Body of pancreas (tissue), 4 donors: Measurements from ENCODE around the gene LSG1. TPM values are rescaled to one million over a fixed set of nuclear protein-coding genes. Genes with fewer than 3 reads are reported as not detected.

Experiments
- ATAC-seq: fragments of 150-250 bp; one replicate; pipeline ENCODE4 v1.9.1; 2016
- DNase-seq, 4 donors: peaks; one replicate each; pipeline ENCODE4 v3.0.0-alpha.2; 2019
- H3K27ac ChIP-seq, 4 donors: fragments of 200-600 bp; sonication (generic); 1 replicate in 3 of 4; 2 replicates in 1 of 4; pipeline versions ENCODE4 v1.5.1 to v1.6.1; 2016 to 2019; ENCODE audit warnings: mild to moderate bottlenecking in 1 of 4, mixed read lengths in 1 of 4, moderate library complexity in 1 of 4
- H3K27me3 ChIP-seq, 2 donors: fragments of 200-600 bp; sonication (generic); one replicate each; pipeline ENCODE4 v1.6.0; 2016; ENCODE audit warnings: mild to moderate bottlenecking in 1 of 2
- H3K36me3 ChIP-seq, 2 donors: fragments of 200-600 bp; sonication (generic); replicated peaks in 1 of 2; 2 replicates each; pipeline ENCODE4 v1.5.1; 2016; ENCODE audit warnings: low read depth in 2 of 2; ENCODE audit not compliant: insufficient read depth in 1 of 2
- H3K4me1 ChIP-seq: fragments of 200-600 bp; sonication (generic); one replicate; pipeline ENCODE4 v1.6.0; 2016
- H3K4me3 ChIP-seq, 2 donors: fragments of 200-600 bp; sonication (generic); 1 replicate in 1 of 2; 2 replicates in 1 of 2; pipeline ENCODE4 v1.5.1; 2016 to 2019
- H3K9me3 ChIP-seq, 3 donors: fragments of 200-600 bp; sonication (generic); 1 replicate in 2 of 3; 2 replicates in 1 of 3; pipeline ENCODE4 v1.5.1; 2016
- CTCF ChIP-seq, 7 experiments: fragments of 450-650 bp in 4 of 7; fragments of 200-600 bp in 3 of 7; sonication (generic) in 3 of 7; IDR thresholded peaks; one replicate each; pipeline ENCODE4 v1.5.1; 2016 to 2019; ENCODE audit warnings: antibody characterized with exemption in 7 of 7
- POLR2A ChIP-seq, 3 donors: fragments of 450-650 bp; IDR thresholded peaks; one replicate each; pipeline ENCODE4 v1.6.1; 2016; ENCODE audit warnings: antibody characterized with exemption in 3 of 3, mild to moderate bottlenecking in 2 of 3
- WGBS, 2 donors: methylation state at CpG; one replicate each; pipeline ENCODE4 v1.1.5; 2017; 5-methylcytosine and 5-hydroxymethylcytosine counted together
- intact Hi-C: fragments of 100-400 bp; cut with DNase I; formaldehyde crosslinking; loops from one replicate; pipeline ENCODE4 v1.15.1; 2023
- total RNA-seq, 2 donors: library from RNA; depleted of rRNA; stranded (reverse); fragments of >200 nt; gene quantifications; one replicate each; pipeline ENCODE4 v1.1.0, GENCODE V29; 2016

LSG1 gene
- total RNA-seq, 2 donors from 2014 or later = 30.1 to 36.9 TPM

GRCh38 chr3:194691481-194692283 lies 19.7 kb upstream of the LSG1 start:
- no peak for DNase-seq
- intact Hi-C loops = no loop called here
- no peaks in the 10 kb centered on the region for H3K36me3 ChIP-seq
- WGBS, 2 donors = 57 to 58% methylated on average over 15 of the region's 15 CpGs
- H3K9me3 ChIP-seq = no peaks in the 10 kb centered on the region
- peaks cover 17% of the 10 kb centered on the region for H3K4me1 ChIP-seq
- H3K27ac ChIP-seq = no peak overlapping the region
- peaks cover 0 to 8% of the 10 kb centered on the region in 2 donors for H3K27me3 ChIP-seq
- TF ChIP-seq POLR2A (IDR thresholded peaks at IDR 0.05) (no peak), CTCF (IDR thresholded peaks at IDR 0.05) (no peak)
- no peak overlapping the region for H3K4me3 ChIP-seq
- ATAC-seq = no peak

- no peak for ATAC-seq
- no peaks in the 10 kb centered on the region for H3K36me3 ChIP-seq
- peaks cover 0 to 13% of the 10 kb centered on the region in 2 donors for H3K27me3 ChIP-seq
- no peak overlapping the region for H3K4me3 ChIP-seq
- H3K4me1 ChIP-seq = peaks cover 26% of the 10 kb centered on the region
- intact Hi-C loops = no loop called here
- DNase-seq = no peak
- TF ChIP-seq CTCF (IDR thresholded peaks at IDR 0.05) (no peak), POLR2A (IDR thresholded peaks at IDR 0.05) (no peak)
- WGBS, 2 donors = 63 to 64% methylated on average over 8 of the region's 8 CpGs
- H3K9me3 ChIP-seq = no peaks in the 10 kb centered on the region
- H3K27ac ChIP-seq = no peak overlapping the region
Observed at GRCh38 chr3:194690501-194691372, 18.7 kb upstream of the LSG1 start.

- Histone ChIP-seq H3K27me3 (peaks cover 0 to 13% of the 10 kb centered on the region in 2 donors), H3K9me3 (no peaks in the 10 kb centered on the region), H3K36me3 (no peaks in the 10 kb centered on the region), H3K27ac (no peak overlapping the region), H3K4me3 (no peak overlapping the region), H3K4me1 (peaks cover 29% of the 10 kb centered on the region)
- DNase-seq (no peak), ATAC-seq (no peak)
- 54 to 57% methylated on average over 9 of the region's 9 CpGs for WGBS, 2 donors
- intact Hi-C loops = no loop called here
- TF ChIP-seq POLR2A (IDR thresholded peaks at IDR 0.05) (no peak), CTCF (IDR thresholded peaks at IDR 0.05) (no peak)
Observed at GRCh38 chr3:194689493-194689944, 17.5 kb upstream of the LSG1 start.

GRCh38 chr3:194688946-194689345 lies 17.0 kb upstream of the LSG1 start:
- Histone ChIP-seq H3K4me1 (peaks cover 29% of the 10 kb centered on the region), H3K27me3 (peaks cover 0 to 13% of the 10 kb centered on the region in 2 donors), H3K4me3 (no peak overlapping the region), H3K27ac (no peak overlapping the region), H3K9me3 (no peaks in the 10 kb centered on the region), H3K36me3 (no peaks in the 10 kb centered on the region)
- ATAC-seq (no peak), DNase-seq (no peak)
- 59 to 68% methylated on average over 6 of the region's 6 CpGs for WGBS, 2 donors
- intact Hi-C loops = no loop called here
- no peak for TF ChIP-seq CTCF (IDR thresholded peaks at IDR 0.05)
- no peak for TF ChIP-seq POLR2A (IDR thresholded peaks at IDR 0.05)
